Upper lobe of right lung (tissue), 1 donor: ENCODE results near the gene ZSWIM2. TPM values are rescaled to one million over a fixed set of nuclear protein-coding genes. Genes with fewer than 3 reads are reported as not detected.

Experiments
- ATAC-seq: fragments of 200-7000 bp; cut with Tn5 transposase; one replicate; pipeline ENCODE4 v1.9.1; 2020; ENCODE audit warnings: mild to moderate bottlenecking, moderate library complexity
- DNase-seq: peaks from one replicate; pipeline ENCODE4 v3.0.0-alpha.2; 2020
- H3K27ac ChIP-seq: fragments of 200-600 bp; one replicate; pipeline ENCODE4 v1.8.0; 2022
- H3K27me3 ChIP-seq: fragments of 200-600 bp; one replicate; pipeline ENCODE4 v1.8.0; 2022; ENCODE audit warnings: mild to moderate bottlenecking
- H3K36me3 ChIP-seq: fragments of 200-600 bp; one replicate; pipeline ENCODE4 v1.8.0; 2022
- H3K4me1 ChIP-seq: fragments of 200-600 bp; one replicate; pipeline ENCODE4 v1.8.0; 2022
- H3K4me3 ChIP-seq: fragments of 200-600 bp; one replicate; pipeline ENCODE4 v1.8.0; 2022; ENCODE audit warnings: mild to moderate bottlenecking
- H3K9me3 ChIP-seq: fragments of 200-600 bp; one replicate; pipeline ENCODE4 v1.8.0; 2022
- intact Hi-C: fragments of 100-400 bp; cut with DNase I; formaldehyde crosslinking; loops from one replicate; pipeline ENCODE4 v1.11.0; 2022
- total RNA-seq: library from RNA; stranded (reverse); fragmentation: NEBNext Ultra II Directional; extraction: Animal tissue kit (Norgen Biotek cat#: 25700); gene quantifications from one replicate; pipeline ENCODE4 v1.2.1, GENCODE V29; 2021
- TF ChIP-seq, protein P1 (sequence below): fragments of 200-600 bp; IDR thresholded peaks from one replicate; pipeline ENCODE4 v1.8.0; 2022; ENCODE audit warnings: antibody characterized with exemption
- donor health status: DM: no; HTN: yes; CAD: no; lungs with severe emphysema.

ZSWIM2 gene
- total RNA-seq, 1 donor from 2014 or later: not detected

GRCh38 chr2:186881660-186882059, 32.7 kb upstream of the ZSWIM2 start:
- intact Hi-C loops: no loop called here
- TF ChIP-seq, protein P1, sequence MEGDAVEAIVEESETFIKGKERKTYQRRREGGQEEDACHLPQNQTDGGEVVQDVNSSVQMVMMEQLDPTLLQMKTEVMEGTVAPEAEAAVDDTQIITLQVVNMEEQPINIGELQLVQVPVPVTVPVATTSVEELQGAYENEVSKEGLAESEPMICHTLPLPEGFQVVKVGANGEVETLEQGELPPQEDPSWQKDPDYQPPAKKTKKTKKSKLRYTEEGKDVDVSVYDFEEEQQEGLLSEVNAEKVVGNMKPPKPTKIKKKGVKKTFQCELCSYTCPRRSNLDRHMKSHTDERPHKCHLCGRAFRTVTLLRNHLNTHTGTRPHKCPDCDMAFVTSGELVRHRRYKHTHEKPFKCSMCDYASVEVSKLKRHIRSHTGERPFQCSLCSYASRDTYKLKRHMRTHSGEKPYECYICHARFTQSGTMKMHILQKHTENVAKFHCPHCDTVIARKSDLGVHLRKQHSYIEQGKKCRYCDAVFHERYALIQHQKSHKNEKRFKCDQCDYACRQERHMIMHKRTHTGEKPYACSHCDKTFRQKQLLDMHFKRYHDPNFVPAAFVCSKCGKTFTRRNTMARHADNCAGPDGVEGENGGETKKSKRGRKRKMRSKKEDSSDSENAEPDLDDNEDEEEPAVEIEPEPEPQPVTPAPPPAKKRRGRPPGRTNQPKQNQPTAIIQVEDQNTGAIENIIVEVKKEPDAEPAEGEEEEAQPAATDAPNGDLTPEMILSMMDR: no peak
- ATAC-seq: no peak

GRCh38 chr2:186879312-186879711, 30.3 kb upstream of the ZSWIM2 start:
- Histone ChIP-seq H3K4me3 (no peak overlapping the region), H3K27ac (no peak overlapping the region), H3K27me3 (no peaks in the 10 kb centered on the region), H3K4me1 (no peaks in the 10 kb centered on the region), H3K9me3 (peaks cover 12% of the 10 kb centered on the region), H3K36me3 (no peaks in the 10 kb centered on the region)
- intact Hi-C loops: no loop called here
- TF ChIP-seq, protein P1: no peak
- DNase-seq: no peak
- ATAC-seq: no peak

More at GRCh38 chr2:186881660-186882059, 32.7 kb upstream of the ZSWIM2 start:
- Histone ChIP-seq H3K27ac (no peak overlapping the region), H3K36me3 (no peaks in the 10 kb centered on the region), H3K9me3 (peaks cover 12% of the 10 kb centered on the region), H3K4me1 (no peaks in the 10 kb centered on the region), H3K4me3 (no peak overlapping the region), H3K27me3 (no peaks in the 10 kb centered on the region)
- DNase-seq: no peak

GRCh38 chr2:186874713-186875112, 25.7 kb upstream of the ZSWIM2 start:
- H3K27ac ChIP-seq: no peak overlapping the region
- no peak for ATAC-seq

DNA sequence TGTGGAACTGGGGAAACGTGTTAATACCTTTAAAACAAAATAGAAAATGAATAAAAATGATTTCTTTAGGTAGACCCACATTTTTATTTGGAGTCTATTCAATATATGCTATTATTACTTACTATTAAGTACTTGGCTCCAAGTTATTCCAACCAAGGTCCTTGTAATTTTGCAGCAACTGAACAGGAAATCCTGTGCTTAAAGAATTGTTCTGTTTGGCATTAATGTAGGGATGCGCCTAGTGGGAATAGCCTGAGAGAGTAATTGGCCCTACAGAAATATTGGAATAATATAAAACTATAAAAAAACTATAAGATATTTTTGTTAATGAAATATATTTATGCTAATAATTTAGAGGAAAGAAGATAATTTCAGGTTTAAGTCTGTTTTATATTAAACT, 22.9 kb upstream of the ZSWIM2 start:
- no peaks in the 10 kb centered on the region for H3K4me1 ChIP-seq
- H3K27me3 ChIP-seq: no peaks in the 10 kb centered on the region
- H3K4me3 ChIP-seq: no peak overlapping the region
- intact Hi-C loops: no loop called here
- H3K36me3 ChIP-seq: no peaks in the 10 kb centered on the region
- ATAC-seq: no peak
- H3K9me3 ChIP-seq: no peaks in the 10 kb centered on the region
- TF ChIP-seq, protein P1: no peak
- H3K27ac ChIP-seq: no peak overlapping the region
- DNase-seq: no peak

More at GRCh38 chr2:186874713-186875112, 25.7 kb upstream of the ZSWIM2 start:
- TF ChIP-seq, protein P1: no peak
- no peak for DNase-seq
- H3K4me3 ChIP-seq: no peak overlapping the region
- no peaks in the 10 kb centered on the region for H3K36me3 ChIP-seq
- no peaks in the 10 kb centered on the region for H3K27me3 ChIP-seq
- no peaks in the 10 kb centered on the region for H3K9me3 ChIP-seq
- intact Hi-C loops: no loop called here
- no peaks in the 10 kb centered on the region for H3K4me1 ChIP-seq

DNA sequence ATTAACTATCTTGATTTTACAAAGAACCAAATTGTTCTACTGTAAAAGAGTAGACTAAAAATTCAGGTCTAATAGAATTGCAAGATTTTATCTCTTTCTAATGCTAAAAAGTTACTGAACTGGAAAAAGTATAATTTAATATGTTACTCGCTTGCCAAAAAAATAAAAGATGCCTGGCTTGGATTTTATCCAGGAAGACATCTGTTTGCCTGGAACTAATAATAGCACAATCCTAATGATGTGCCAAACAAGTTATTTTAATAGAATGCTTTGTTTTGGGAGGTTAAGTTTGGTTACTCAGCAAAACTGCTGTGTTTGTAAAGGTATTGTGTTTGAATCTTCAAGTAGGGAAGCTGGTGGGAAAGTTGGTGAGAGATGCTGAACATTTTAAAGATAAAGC, 19.4 kb upstream of the ZSWIM2 start:
- intact Hi-C loops: no loop called here
- ATAC-seq (no peak), DNase-seq (no peak)
- H3K27me3 ChIP-seq: no peaks in the 10 kb centered on the region
- no peak overlapping the region for H3K4me3 ChIP-seq
- TF ChIP-seq, protein P1: no peak
- no peaks in the 10 kb centered on the region for H3K9me3 ChIP-seq
- no peak overlapping the region for H3K27ac ChIP-seq
- no peaks in the 10 kb centered on the region for H3K36me3 ChIP-seq
- no peaks in the 10 kb centered on the region for H3K4me1 ChIP-seq
